Erythroblast (primary cell): ENCODE data around the gene FZR1.

Experiments used
- DNase-seq, 2 experiments: peaks; one replicate each; lab custom pipeline; 2025; lab: John Stamatoyannopoulos, UW
- GATA1 ChIP-seq: IDR thresholded peaks from 2 replicates; pipeline ENCODE4 v1.6.1; 2011; ENCODE audit warnings: low read depth, mild to moderate bottlenecking, control low read depth, low read length, moderate library complexity
- POLR2A ChIP-seq: IDR thresholded peaks from 2 replicates; pipeline ENCODE4 v1.6.1; 2011; ENCODE audit warnings: mild to moderate bottlenecking, low read length

FZR1 gene

DNA sequence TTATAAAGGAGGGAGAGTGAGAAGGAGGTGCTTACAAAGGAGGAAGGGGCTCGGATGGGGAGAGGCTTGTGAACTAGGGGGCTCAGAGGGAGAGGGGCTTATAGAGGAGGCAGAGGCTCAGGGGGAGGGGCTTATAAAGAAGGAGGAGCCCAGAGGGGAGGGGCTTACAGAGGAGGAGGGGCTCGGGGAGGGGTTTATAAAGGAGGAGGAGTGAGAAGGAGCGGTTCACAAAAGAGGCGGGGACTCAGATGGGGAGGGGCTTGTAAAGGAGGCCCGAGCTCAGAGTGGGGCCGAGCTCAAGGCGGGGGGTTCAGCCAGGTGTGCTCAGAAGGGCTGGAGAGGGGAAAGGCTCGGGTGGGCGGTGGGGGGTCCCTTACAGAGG, 26.3 kb upstream of the FZR1 start:
- TF ChIP-seq GATA1 (no peak), POLR2A (no peak)
- peak; percentile 59 to 64 for DNase-seq

DNA sequence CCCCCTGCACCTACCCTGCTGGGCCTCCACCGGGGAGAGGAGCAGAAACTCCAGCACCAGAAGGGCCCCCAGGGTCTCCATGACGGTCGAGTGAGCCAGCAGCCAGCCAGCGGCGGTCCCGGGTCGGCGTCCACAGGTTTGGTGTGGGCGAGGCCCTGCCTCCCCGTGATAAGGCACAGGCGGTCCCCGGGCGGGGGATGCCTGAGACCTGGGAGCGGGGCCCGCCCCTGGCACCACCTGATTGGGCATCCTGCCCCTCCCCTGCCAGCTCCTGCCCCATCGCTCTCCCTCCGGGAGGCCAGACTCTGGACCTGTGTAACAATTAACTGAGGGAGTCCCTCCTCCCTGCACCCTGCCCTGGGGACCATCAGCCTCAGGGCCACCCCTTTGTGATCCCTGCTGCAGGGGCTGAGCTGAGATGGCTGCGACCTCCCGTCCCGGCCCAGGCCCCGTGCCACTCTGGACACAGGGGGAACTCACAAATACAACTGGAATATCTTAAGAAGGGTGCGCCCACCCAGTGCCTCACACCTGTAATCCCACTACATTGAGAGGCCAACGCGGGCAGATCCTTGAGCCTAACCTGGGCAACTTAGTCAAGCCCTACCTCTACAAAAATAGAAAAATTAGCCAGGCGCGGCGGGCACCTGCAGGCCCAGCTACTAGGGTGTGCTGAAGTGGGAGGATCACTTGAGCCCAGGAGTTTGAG, 25.6 kb upstream of the FZR1 start, which contains the start of gene SMIM24:
Gene SMIM24, minus strand, starts transcription at position 143 of the 709 bp plus-strand sequence. Its CDS starts 62 bp downstream, at position 81.
- no peak for TF ChIP-seq GATA1
- no peak for TF ChIP-seq POLR2A
- DNase-seq: no peak

DNA sequence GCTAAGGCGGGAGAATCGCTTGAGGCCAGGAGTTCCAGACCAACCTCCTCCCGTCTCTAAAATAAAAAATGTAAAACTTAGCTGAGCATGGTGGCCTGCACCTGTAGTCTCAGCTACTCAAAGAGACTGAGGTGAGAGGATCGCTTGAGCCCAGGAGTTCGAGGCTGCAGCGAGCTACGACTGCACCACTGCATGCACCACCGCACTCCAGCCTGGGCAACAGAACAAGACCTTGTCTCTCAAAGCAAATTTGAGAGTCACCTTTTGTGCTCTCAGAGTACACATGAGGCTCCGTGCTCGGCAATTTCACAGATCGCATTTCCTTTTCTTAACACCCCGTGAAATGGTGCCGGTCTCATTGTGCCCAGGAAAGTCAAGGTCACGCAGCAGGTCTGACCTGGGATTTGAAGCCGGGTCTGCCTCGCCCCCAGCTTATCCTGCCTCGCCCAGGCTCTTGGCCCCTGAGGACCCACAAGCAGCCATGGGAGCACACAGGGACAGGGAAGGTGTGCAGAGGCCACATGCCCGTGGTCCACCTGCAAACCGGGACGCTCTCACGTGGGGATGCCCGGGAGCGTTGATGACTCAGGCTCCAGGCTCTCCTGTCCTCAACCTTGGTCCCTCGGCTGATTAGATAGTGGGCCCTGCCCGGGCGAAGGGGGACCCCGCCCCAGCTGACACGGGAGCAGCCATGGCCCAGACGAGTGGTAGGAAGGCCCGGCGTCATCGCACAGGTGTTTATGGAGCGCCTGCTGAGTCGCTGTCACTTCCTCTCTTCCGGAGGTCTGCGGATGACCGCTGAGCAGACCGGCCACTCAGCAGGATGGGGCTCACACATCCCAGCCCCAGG, 24.6 kb upstream of the FZR1 start:
- no peak for TF ChIP-seq GATA1
- no peak for TF ChIP-seq POLR2A
- DNase-seq: no peak

DNA sequence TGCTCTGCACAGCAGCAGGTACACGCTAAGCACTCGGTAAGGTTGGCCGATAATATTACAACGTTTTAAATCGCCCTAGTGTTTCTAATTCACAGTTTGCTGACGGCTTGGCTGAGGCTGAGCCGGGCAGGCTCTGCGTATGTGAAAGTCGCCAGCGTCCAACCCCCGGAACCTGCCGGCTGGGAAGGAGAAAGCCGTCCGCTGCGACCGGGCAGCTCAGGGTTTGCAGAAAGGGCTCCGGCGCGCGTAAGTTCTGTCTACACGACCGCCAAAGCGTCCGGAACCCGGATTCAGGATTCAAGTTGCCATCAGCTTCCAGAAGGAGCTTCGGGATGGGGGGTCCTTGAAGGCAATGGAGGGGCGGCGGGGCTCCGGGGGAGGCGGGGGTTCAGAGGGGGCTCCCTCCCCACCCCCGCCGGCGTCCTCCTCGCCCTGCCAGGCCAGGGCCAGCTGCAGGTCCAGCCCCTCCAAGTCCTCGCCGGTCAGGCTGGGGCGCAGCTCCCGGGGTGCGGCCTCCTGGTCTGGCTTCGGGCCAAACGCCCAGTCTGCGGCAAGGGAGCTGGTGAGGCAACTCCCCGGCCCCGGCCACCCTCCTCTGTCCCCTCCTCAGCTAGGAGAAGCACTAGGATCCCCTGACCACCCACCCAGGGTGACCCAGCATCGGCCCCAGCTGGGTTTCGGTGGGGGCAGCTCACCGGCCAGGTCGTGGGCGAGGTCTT, 23.4 kb upstream of the FZR1 start:
- DNase-seq: no peak
- TF ChIP-seq GATA1 (no peak), POLR2A (no peak)

DNA sequence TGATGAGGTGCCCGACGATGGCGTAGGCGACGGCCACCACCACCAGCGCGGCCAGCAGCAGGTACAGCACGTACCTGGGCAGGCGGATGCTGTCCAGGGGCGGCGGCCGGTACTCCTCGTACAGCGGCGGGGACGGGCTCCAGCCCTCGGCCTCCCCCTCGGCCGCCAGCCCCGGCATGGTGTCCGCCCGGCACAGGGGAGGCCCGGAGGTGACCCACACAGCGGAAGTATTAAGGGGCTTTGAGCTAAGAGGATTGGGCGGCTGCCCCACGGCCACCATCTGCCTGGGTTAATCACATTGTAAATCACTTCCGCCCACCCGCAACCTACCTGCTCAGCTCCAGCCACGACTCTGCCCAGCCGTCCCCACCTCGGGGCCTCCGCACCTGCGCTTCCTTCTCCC, 22.9 kb upstream of the FZR1 start, which contains the start of gene SMIM44:
Gene SMIM44, minus strand, starts transcription at position 216 of the 403 bp plus-strand sequence. Its CDS starts 38 bp downstream, at position 178.
- no peak for TF ChIP-seq POLR2A
- no peak for TF ChIP-seq GATA1
- no peak for DNase-seq

DNA sequence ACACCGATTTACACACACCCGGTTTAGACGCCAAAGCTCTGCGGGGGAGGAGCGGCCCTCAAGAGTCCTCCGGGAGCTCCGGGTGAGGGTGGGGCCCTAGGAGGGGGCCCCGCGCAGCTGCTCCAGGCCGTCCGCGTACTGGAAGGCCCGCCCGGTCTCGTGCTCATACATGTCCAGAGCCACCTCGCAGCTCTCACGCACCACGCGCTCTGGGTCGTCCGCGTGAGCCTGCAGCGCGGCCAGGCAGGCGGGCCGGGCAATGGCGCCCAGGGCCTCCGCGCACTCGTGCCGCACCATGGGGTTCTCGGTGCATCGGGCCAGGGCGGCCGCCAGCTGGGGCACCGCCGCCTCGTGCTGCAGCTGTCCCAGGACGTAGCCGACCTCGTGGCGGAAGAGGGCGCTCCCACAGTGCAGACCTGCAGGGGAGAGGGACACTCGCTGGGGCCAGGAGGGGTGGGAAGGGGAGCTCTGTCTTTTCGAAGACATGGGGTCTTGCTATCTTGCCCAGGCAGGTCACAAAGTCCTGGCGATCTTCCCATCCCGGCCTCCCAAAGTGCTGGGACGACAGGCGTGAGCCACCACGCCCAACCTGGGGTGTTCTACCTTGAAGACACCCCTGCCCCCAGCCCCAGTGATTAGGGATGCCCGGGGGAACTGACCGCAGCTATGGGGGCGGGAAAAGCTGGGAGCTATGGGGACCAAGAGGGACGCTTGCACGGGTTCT, 14.6 kb upstream of the FZR1 start:
- TF ChIP-seq POLR2A (no peak), GATA1 (no peak)
- DNase-seq: no peak

DNA sequence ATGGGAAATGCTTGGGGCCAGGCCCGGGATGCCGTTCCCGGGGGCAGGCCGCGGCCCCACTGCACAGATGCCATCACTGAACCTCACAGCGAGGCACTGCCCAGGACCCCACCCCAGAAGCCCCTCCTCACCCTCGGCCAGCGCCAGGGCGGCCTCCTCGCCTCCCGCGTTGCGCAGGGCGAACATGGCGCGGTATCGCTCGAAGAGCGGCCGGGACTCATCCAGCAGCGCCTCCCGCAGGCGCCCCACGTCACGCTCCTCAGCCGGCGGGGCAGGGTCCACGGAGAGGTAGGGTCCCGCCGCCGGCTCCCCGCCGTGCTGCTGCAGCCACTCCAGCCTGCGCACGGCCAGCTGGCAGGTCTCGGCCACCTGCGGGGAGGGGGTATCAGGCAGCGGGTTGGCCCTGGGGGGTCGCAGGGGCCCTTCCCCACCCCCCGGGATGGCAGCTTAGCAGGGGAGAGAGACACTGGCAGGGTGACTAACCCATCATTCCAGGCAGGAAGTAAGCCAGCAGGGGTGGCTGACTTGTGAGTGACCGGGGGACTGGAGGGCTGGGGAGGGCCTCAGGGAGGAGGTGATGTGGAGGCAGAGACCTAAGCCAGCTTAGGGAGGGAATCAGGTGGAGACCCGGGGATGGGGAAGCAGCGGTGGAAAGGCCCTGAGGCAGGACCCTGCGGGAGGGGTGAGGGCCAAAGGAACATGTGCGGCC, 13.8 kb upstream of the FZR1 start:
- no peak for DNase-seq
- TF ChIP-seq POLR2A (no peak), GATA1 (no peak)

DNA sequence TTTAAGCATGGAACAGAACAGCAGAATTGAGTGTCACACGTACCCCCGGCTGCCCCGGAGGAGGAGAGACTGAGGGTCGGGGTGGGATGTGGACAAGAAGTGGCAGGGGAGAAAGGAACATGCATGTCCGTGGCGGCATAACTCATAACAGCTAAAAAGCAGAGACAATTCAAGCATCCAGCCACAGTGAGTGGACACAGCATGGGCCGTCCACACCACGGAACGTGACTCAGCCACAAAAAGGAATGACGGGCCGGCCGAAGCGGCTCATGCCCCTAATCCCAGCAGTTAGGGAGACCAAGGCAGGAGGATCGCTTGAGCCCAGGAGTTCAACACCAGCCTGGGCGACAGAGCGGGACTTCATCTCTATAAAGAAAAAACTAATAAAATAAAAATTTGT, 13.2 kb upstream of the FZR1 start:
- DNase-seq: no peak
- TF ChIP-seq POLR2A: no peak

DNA sequence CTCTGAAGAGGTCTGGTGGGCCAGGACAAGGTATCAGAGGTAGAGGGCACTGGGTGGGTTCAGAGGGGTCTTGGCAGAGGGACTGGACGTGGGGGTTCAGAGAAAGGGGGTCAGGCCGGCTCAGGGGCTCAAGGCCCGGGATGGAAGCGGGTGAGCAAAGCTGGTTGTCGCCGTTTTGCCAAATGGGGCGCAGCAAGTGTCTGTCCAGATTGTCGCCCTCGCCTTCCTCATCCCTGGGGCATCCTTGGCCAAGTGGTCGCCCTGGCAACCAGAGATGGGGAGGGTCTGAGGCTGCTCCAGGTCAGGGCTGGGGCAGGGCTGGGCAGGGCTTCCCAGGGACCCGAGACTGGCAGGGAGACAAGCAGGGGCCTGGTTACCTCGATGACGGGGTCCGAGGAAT, 12.5 kb upstream of the FZR1 start:
- no peak for DNase-seq
- TF ChIP-seq GATA1: no peak
- no peak for TF ChIP-seq POLR2A

DNA sequence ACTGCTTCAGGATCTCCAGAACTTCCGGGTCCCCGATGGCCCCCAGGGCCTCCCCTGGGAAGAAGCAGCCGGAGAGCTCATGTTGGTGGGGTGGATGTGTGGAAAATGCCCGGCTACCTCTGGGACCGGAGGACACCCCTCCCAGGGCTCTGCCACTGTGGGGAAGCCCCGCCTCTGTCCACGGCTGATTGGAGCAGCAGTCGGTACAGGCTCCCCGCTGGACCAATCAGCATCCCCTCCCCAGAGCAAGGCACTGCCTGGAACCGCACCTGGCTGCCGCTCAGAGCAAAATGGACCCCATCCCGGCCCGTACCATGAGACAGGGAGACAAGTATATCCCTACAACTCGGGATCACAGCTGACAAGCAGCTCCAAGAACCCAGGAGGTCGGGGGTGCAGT, 12.1 kb upstream of the FZR1 start:
- no peak for TF ChIP-seq POLR2A
- TF ChIP-seq GATA1: no peak
- peak in 1 of 2 experiments; percentile 30 for DNase-seq

DNA sequence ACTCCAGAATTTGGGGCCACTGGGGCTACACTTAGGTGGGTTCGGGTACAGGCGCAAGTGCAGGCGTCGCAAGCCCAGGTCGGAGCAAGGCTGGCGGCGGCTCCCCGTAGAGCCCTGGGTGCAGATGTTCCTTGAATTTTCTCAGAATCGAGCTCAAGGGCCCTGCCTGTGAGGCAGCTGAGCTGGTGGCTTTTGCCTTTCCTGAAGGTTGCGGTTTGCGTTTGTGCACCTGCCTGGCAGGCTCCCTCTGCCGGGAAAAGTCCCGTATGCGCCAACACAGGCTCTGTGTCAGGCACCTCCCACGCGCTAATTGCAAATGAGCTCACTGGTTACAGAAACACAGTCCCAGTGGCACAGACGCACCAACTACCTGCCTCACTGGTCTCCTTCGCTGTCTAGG, 11.6 kb upstream of the FZR1 start:
- no peak for TF ChIP-seq POLR2A
- no peak for TF ChIP-seq GATA1

DNA sequence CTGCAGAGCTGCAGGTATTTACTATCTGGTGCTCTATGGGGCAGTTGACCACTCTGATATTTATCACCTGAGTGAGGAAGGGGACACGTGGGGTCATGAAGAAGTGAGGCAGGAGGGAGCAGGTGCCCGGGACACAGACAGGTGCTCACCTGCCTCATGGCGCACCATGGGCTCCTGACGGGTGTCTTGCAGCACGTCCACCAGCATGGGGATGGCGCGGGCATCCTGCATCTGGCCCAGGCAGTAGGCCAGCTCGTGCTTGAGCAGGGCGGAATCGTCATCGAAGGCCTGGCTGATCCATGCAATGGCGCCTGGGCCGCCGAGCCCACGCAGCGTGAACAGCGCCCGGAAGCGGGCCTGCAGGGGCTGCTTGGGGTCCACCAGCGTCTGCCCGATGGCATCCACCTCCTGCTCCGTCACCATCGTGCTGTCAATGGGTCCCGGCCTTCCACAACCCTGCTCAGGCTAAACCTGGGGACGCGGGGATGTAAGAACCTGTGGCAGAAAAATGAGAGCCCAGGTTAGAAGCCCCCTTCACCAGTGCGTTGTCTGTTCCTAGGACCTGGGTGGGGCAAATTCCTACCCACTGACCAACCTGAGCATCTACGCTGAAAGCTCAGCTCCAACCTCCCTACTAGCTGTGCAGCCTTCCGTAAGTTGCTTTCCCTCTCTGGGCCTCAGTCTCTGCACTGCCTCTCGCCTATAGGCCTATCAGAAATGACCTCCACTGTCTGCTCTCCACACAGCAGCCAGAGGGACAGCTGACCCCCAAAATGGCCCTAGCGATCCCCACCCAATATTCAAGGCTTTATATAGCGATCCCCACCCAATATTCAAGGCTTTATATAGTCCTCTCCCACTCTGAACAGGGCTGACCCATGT, 9.5 kb upstream of the FZR1 start:
- DNase-seq: no peak
- TF ChIP-seq GATA1 (no peak), POLR2A (no peak)

More for the DNA sequence above, 11.6 kb upstream of the FZR1 start:
- no peak for DNase-seq
